Neural cell (in vitro differentiated cells): ENCODE data around the gene KRTAP22-1.

Source experiments
- CTCF ChIP-seq: fragments of 450-650 bp; IDR thresholded peaks from 2 replicates; pipeline ENCODE4 v1.5.1; 2014; ENCODE audit warnings: antibody characterized with exemption, mild to moderate bottlenecking, moderate library complexity; ENCODE audit not compliant: poor library complexity, severe bottlenecking
- EZH2 ChIP-seq: fragments of 200-600, 300-800 bp; shearing (Covaris generic), sonication (generic); IDR thresholded peaks from 2 replicates; pipeline ENCODE4 v1.6.1; 2014; ENCODE audit warnings: antibody characterized with exemption, low read length, borderline replicate concordance, mild to moderate bottlenecking; ENCODE audit not compliant: insufficient read depth, poor library complexity, severe bottlenecking
- MXI1 ChIP-seq: fragments of 450-650 bp; conservative IDR thresholded peaks from 2 replicates; pipeline ENCODE4 v1.6.1; 2014; ENCODE audit warnings: antibody characterized with exemption, mild to moderate bottlenecking; ENCODE audit not compliant: poor library complexity, severe bottlenecking
- POLR2AphosphoS5 ChIP-seq: IDR thresholded peaks from 2 replicates; pipeline ENCODE4 v1.6.1; 2012
- RAD21 ChIP-seq: fragments of 450-650 bp; conservative IDR thresholded peaks from 2 replicates; pipeline ENCODE4 v1.6.1; 2014; ENCODE audit warnings: antibody characterized with exemption, mild to moderate bottlenecking, moderate library complexity
- SMC3 ChIP-seq: fragments of 450-650 bp; conservative IDR thresholded peaks from 2 replicates; pipeline ENCODE4 v1.6.1; 2014; ENCODE audit warnings: antibody characterized with exemption, mild to moderate bottlenecking, moderate library complexity; ENCODE audit not compliant: poor library complexity
- TAF1 ChIP-seq: IDR thresholded peaks from 2 replicates; pipeline ENCODE4 v1.6.1; 2012; ENCODE audit warnings: low read depth
- TF ChIP-seq, protein P1 (sequence below): IDR thresholded peaks from 2 replicates; pipeline ENCODE4 v1.6.1; 2012; ENCODE audit warnings: borderline replicate concordance

GRCh38 chr21:30561957-30562356 is 38.9 kb upstream of the KRTAP22-1 start:
- TF ChIP-seq CTCF (no peak), EZH2 (no peak), SMC3 (no peak), POLR2AphosphoS5 (no peak), RAD21 (no peak), MXI1 (no peak), TAF1 (no peak)
- TF ChIP-seq, protein P1, sequence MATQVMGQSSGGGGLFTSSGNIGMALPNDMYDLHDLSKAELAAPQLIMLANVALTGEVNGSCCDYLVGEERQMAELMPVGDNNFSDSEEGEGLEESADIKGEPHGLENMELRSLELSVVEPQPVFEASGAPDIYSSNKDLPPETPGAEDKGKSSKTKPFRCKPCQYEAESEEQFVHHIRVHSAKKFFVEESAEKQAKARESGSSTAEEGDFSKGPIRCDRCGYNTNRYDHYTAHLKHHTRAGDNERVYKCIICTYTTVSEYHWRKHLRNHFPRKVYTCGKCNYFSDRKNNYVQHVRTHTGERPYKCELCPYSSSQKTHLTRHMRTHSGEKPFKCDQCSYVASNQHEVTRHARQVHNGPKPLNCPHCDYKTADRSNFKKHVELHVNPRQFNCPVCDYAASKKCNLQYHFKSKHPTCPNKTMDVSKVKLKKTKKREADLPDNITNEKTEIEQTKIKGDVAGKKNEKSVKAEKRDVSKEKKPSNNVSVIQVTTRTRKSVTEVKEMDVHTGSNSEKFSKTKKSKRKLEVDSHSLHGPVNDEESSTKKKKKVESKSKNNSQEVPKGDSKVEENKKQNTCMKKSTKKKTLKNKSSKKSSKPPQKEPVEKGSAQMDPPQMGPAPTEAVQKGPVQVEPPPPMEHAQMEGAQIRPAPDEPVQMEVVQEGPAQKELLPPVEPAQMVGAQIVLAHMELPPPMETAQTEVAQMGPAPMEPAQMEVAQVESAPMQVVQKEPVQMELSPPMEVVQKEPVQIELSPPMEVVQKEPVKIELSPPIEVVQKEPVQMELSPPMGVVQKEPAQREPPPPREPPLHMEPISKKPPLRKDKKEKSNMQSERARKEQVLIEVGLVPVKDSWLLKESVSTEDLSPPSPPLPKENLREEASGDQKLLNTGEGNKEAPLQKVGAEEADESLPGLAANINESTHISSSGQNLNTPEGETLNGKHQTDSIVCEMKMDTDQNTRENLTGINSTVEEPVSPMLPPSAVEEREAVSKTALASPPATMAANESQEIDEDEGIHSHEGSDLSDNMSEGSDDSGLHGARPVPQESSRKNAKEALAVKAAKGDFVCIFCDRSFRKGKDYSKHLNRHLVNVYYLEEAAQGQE = no peak
